PC-3 (cell line): ENCODE results near the gene TNFSF15.

ENCODE experiments used
- EZH2 ChIP-seq: fragments of 300-600 bp; sonication (generic); IDR thresholded peaks from one replicate; pipeline ENCODE4 v1.6.1; 2017; ENCODE audit warnings: antibody characterized with exemption, mild to moderate bottlenecking, low read length; ENCODE audit not compliant: unreplicated experiment
- EZH2phosphoT487 ChIP-seq: fragments of 300-600 bp; sonication (generic); IDR thresholded peaks from 2 replicates; pipeline ENCODE4 v1.6.1; 2018; ENCODE audit warnings: mild to moderate bottlenecking, antibody characterized with exemption, low read length, borderline replicate concordance
- TF ChIP-seq, protein P1 (sequence below): fragments of 300-600 bp; sonication (generic); conservative IDR thresholded peaks from 2 replicates; pipeline ENCODE4 v1.5.1; 2017; ENCODE audit warnings: antibody characterized with exemption, low read depth, mild to moderate bottlenecking, low read length

DNA sequence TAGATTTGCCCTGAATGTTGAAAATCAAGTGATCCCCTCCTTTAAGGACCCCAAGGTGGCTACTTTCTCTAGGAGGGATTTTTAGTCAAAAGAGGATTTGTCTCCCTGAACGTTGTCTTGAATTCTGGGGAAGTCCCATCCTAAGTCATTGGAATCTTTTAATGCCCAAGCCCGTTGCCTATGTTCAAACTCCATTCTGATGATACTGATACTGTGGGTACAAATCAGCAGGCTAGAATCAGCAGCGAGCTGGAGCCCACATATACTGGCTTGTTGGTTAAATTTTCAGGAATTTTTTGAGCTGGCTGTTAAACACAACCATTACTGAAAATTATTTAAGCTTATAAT lies 22.4 kb upstream of the TNFSF15 start:
- TF ChIP-seq EZH2 (no peak), EZH2phosphoT487 (no peak)
- TF ChIP-seq, protein P1, sequence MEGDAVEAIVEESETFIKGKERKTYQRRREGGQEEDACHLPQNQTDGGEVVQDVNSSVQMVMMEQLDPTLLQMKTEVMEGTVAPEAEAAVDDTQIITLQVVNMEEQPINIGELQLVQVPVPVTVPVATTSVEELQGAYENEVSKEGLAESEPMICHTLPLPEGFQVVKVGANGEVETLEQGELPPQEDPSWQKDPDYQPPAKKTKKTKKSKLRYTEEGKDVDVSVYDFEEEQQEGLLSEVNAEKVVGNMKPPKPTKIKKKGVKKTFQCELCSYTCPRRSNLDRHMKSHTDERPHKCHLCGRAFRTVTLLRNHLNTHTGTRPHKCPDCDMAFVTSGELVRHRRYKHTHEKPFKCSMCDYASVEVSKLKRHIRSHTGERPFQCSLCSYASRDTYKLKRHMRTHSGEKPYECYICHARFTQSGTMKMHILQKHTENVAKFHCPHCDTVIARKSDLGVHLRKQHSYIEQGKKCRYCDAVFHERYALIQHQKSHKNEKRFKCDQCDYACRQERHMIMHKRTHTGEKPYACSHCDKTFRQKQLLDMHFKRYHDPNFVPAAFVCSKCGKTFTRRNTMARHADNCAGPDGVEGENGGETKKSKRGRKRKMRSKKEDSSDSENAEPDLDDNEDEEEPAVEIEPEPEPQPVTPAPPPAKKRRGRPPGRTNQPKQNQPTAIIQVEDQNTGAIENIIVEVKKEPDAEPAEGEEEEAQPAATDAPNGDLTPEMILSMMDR: no peak
